GM23248 (cell line): Measurements from ENCODE around the gene MBP. TPM values are rescaled to one million over a fixed set of nuclear protein-coding genes. Genes with fewer than 3 reads are reported as not detected.
A peak's percentile ranks its signal among the peaks of the same experiment; 100 is the strongest.

Experiments used
- DNase-seq: peaks from one replicate; pipeline ENCODE4 v3.0.0-alpha.2; 2015
- H2AFZ ChIP-seq: fragments of 200-600 bp; sonication (generic); 2 replicates; pipeline ENCODE4 v1.6.1; 2016; ENCODE audit warnings: antibody characterized with exemption
- H3F3A ChIP-seq: fragments of 200-600 bp; sonication (generic); 2 replicates; pipeline ENCODE4 v1.6.1; 2016; ENCODE audit warnings: mild to moderate bottlenecking, antibody characterized with exemption, mixed run types; ENCODE audit not compliant: insufficient read depth
- H3K27ac ChIP-seq: fragments of 200-600 bp; sonication (generic); 2 replicates; pipeline ENCODE4 v1.5.1; 2016; ENCODE audit warnings: mild to moderate bottlenecking
- H3K27me3 ChIP-seq: fragments of 200-600 bp; sonication (generic); replicated peaks from 2 replicates; pipeline ENCODE4 v1.6.1; 2016; ENCODE audit warnings: mild to moderate bottlenecking; ENCODE audit not compliant: insufficient read depth
- H3K36me3 ChIP-seq: fragments of 200-600 bp; sonication (generic); 2 replicates; pipeline ENCODE4 v1.6.1; 2016; ENCODE audit warnings: low read depth, mild to moderate bottlenecking
- H3K4me1 ChIP-seq: fragments of 200-600 bp; sonication (generic); 2 replicates; pipeline ENCODE4 v1.6.1; 2016; ENCODE audit warnings: mild to moderate bottlenecking; ENCODE audit not compliant: insufficient read depth
- H3K4me2 ChIP-seq: fragments of 200-600 bp; sonication (generic); one replicate; pipeline ENCODE4 v1.6.1; 2016; ENCODE audit warnings: mild to moderate bottlenecking; ENCODE audit not compliant: unreplicated experiment
- H3K4me3 ChIP-seq: fragments of 200-600 bp; sonication (generic); 2 replicates; pipeline ENCODE4 v1.5.1; 2016; ENCODE audit warnings: mild to moderate bottlenecking
- H3K79me2 ChIP-seq: fragments of 200-600 bp; sonication (generic); 2 replicates; pipeline ENCODE4 v1.6.1; 2016; ENCODE audit warnings: mild to moderate bottlenecking; ENCODE audit not compliant: insufficient read depth
- H3K9ac ChIP-seq: fragments of 200-600 bp; sonication (generic); 2 replicates; pipeline ENCODE4 v1.6.1; 2016; ENCODE audit warnings: mild to moderate bottlenecking
- H3K9me2 ChIP-seq: fragments of 200-600 bp; sonication (generic); 2 replicates; pipeline ENCODE4 v1.6.1; 2016; ENCODE audit warnings: mixed run types, mild to moderate bottlenecking, moderate library complexity; ENCODE audit not compliant: insufficient read depth
- H3K9me3 ChIP-seq: fragments of 200-600 bp; sonication (generic); one replicate; pipeline ENCODE4 v1.6.1; 2017; ENCODE audit warnings: low read depth
- H4K20me1 ChIP-seq: fragments of 200-600 bp; sonication (generic); 2 replicates; pipeline ENCODE4 v1.6.0; 2016; ENCODE audit not compliant: insufficient read depth
- EZH2 ChIP-seq: fragments of 200-600 bp; sonication (generic); IDR thresholded peaks from 2 replicates; pipeline ENCODE4 v1.6.1; 2018; ENCODE audit warnings: antibody characterized with exemption, mild to moderate bottlenecking; ENCODE audit not compliant: insufficient read depth, poor library complexity, severe bottlenecking
- EZH2phosphoT487 ChIP-seq: fragments of 200-600 bp; sonication (generic); IDR thresholded peaks from 2 replicates; pipeline ENCODE4 v1.6.1; 2018; ENCODE audit warnings: antibody characterized with exemption, moderate library complexity, mild to moderate bottlenecking, low read depth; ENCODE audit not compliant: insufficient read depth
- WGBS, 2 experiments: methylation state at CpG; one replicate each; pipeline ENCODE4 v1.1.6; 2015 to 2017; ENCODE audit warnings: low lambda C conversion rate in 2 of 2, low coverage in 1 of 2; ENCODE audit errors: missing lambda C conversion rate in 2 of 2; 5-methylcytosine and 5-hydroxymethylcytosine counted together
- in situ Hi-C: fragments of 300-500 bp; cut with MboI; formaldehyde crosslinking; loops from 2 replicates; pipeline ENCODE4 v1.15.0; 2020
- polyA plus RNA-seq: library from polyadenylated mRNA; unstranded; fragments of >200 nt; fragmentation: Nextera tagmentation; extraction: Ambion mirVana; gene quantifications from 2 replicates; pipeline ENCODE4 v1.2.1, GENCODE V29; 2016
- total RNA-seq: library from RNA; depleted of rRNA; stranded (reverse); fragments of >200 nt; shearing (Covaris generic); gene quantifications from 2 replicates; pipeline ENCODE4 v1.2.3, GENCODE V29; 2014

MBP gene
- total and polyA plus RNA-seq, 2 experiments from 2014 or later, result 2.2 to 2.9 TPM

DNA sequence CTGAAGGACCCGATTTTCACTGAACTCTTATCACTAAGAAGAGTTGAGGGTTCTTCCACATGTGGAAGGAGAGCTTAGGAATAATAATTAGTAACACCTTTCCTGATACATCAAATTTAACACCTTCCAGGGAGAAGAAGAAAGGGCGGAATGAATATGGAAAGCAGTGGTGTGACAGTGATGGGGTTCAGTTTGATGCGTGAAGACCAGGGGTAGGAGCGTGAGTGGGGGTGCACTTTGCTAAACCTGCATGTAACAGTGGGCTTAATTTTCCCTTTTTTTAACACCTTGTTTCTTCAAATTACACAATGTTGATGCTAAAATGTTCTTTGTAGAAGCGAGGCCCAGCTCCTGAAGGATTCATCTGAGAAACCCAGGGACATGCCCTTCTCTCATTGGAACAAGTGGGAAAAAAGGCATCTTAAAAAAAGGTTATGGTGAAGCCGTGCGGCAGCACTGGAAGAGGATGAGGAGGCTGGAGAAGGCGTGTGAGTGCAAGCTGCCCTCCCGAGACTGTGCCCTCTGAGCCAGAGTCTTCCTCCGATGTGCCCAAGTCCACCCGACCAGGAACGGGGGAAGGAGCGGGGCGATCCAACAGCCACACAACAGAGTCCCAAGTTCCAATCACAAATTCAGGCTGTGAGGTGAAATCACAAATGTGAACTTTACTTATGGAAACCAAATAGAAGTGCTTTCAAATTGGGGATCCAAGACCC lies 80.8 kb downstream of the MBP start:
- Histone ChIP-seq H3F3A (no peaks in the 10 kb centered on the region), H3K4me2 (no peak overlapping the region), H3K9ac (no peak overlapping the region), H3K27ac (no peak overlapping the region), H3K9me3 (no peaks in the 10 kb centered on the region), H3K4me3 (no peak overlapping the region), H2AFZ (no peak overlapping the region), H4K20me1 (no peaks in the 10 kb centered on the region), H3K36me3 (no peaks in the 10 kb centered on the region), H3K4me1 (peaks cover 12% of the 10 kb centered on the region), H3K27me3 (no peaks in the 10 kb centered on the region), H3K9me2 (no peaks in the 10 kb centered on the region), H3K79me2 (no peaks in the 10 kb centered on the region)
- in situ Hi-C loops, result loop anchor here (25.0 kb wide), 1 partner anchor 161 kb away; no protein-coding TSS in a partner anchor
- TF ChIP-seq EZH2, result no peak
- 86 to 90% methylated on average over 14 of the region's 14 CpGs for WGBS, 2 experiments
- no peak for DNase-seq

DNA sequence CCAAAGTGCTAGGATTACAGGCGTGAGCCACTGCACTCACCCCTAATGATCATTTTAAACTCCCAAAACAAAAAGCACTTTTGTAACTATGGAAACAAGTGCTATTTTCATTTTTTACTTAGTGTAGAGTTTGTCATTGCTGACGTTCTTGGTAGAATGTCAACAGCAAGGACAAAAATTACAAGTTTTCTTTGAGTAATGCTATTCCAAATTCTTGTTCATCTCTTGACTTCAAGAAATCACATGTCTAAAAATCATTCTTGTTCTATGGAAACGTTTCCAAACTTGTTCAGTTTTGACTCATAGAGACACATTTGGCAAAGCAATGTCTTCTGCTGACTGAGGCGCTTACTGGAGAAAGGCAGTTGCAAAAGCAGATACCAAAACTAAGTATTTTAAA lies 82.6 kb downstream of the MBP start:
- no peaks in the 10 kb centered on the region for H3K36me3 ChIP-seq
- peak overlapping the region; percentile 36; the same call in 1 of the 2 replicates for H3K9ac ChIP-seq
- in situ Hi-C loops, result loop anchor here (25.0 kb wide), 1 partner anchor 162 kb away; no protein-coding TSS in a partner anchor
- H3K4me3 ChIP-seq, result no peak overlapping the region
- peak; percentile 78 for DNase-seq
- 5 to 12% methylated on average over 4 of the region's 4 CpGs for WGBS, 2 experiments
- no peaks in the 10 kb centered on the region for H3F3A ChIP-seq
- no peak overlapping the region for H2AFZ ChIP-seq
- no peak overlapping the region for H3K4me2 ChIP-seq
- H4K20me1 ChIP-seq, result no peaks in the 10 kb centered on the region
- H3K27me3 ChIP-seq, result no peaks in the 10 kb centered on the region
- H3K9me3 ChIP-seq, result no peaks in the 10 kb centered on the region
- TF ChIP-seq EZH2, result no peak
- no peak for TF ChIP-seq EZH2phosphoT487
- H3K4me1 ChIP-seq, result 0 out of 2 replicates have a peak, but pooled peaks cover 3% of the 10 kb centered on the region
- no peaks in the 10 kb centered on the region for H3K9me2 ChIP-seq
- no peaks in the 10 kb centered on the region for H3K79me2 ChIP-seq
- peak overlapping the region; percentile 40 for H3K27ac ChIP-seq

DNA sequence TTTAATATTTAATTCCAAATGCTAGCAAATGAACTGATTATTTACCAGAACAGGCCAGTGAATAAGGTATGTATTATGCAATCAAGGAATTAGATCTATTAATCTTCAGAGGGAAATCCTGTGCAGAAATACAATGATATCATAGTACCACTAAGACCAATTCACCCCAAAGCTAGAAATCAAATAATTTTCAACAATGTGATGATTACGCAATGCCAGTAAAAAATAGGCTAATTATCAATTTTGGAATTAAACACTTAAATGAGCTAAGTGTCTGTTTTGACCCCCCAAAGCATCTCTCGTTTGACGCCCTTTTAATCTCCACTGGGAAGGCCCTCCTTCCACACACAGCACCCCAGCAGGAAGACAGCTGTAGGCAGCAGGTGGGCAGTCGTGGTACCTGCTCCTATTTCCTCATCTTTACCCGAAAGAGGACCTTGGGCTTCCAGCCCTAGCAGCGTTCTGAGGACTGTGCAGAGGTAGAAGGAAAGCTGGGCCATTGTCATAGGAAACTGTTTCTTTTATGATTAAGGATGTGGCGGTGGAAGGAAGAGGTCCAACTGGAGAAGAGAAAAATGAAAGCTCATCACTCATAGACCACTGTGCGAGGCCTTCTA lies 84.7 kb downstream of the MBP start:
- in situ Hi-C loops, result no loop called here
- Histone ChIP-seq H3K4me1 (no peaks in the 10 kb centered on the region), H3F3A (no peaks in the 10 kb centered on the region), H3K79me2 (no peaks in the 10 kb centered on the region), H3K9me3 (no peaks in the 10 kb centered on the region), H4K20me1 (no peaks in the 10 kb centered on the region), H2AFZ (no peak overlapping the region), H3K27ac (no peak overlapping the region), H3K27me3 (no peaks in the 10 kb centered on the region), H3K36me3 (no peaks in the 10 kb centered on the region), H3K9me2 (no peaks in the 10 kb centered on the region), H3K9ac (no peak overlapping the region), H3K4me2 (no peak overlapping the region), H3K4me3 (no peak overlapping the region)
- no peak for DNase-seq
- TF ChIP-seq EZH2, result no peak
- no peak for TF ChIP-seq EZH2phosphoT487
- WGBS, 2 experiments, result 71 to 75% methylated on average over 8 of the region's 8 CpGs

DNA sequence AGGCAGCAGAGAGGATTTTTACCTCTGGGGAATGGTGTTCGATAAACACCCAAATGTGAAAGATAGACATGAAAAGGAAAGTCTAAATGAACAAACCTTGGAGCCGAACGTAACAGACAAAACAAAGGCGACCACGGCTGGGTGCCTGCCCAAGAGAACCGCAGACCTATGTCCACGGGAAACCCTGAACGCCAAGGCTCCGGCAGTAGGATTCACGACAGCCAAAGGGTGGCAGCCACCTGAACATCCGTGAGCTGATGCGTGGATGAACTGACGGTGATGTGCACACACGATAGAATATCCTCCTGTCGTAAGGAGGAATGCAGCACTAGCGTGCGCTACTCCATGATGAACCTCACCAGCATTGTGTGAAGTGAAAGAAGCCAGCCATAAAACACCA lies 85.6 kb downstream of the MBP start:
- Histone ChIP-seq H3K27me3 (no peaks in the 10 kb centered on the region), H3K27ac (no peak overlapping the region), H3K36me3 (no peaks in the 10 kb centered on the region), H3K9ac (no peak overlapping the region), H4K20me1 (no peaks in the 10 kb centered on the region), H3F3A (no peaks in the 10 kb centered on the region), H3K9me3 (no peaks in the 10 kb centered on the region), H3K79me2 (no peaks in the 10 kb centered on the region), H3K4me1 (no peaks in the 10 kb centered on the region), H2AFZ (no peak overlapping the region), H3K4me2 (no peak overlapping the region), H3K4me3 (no peak overlapping the region), H3K9me2 (no peaks in the 10 kb centered on the region)
- no peak for DNase-seq
- in situ Hi-C loops, result no loop called here
- no peak for TF ChIP-seq EZH2phosphoT487
- no peak for TF ChIP-seq EZH2
- WGBS, 2 experiments, result 90% methylated on average over 17 of the region's 17 CpGs

DNA sequence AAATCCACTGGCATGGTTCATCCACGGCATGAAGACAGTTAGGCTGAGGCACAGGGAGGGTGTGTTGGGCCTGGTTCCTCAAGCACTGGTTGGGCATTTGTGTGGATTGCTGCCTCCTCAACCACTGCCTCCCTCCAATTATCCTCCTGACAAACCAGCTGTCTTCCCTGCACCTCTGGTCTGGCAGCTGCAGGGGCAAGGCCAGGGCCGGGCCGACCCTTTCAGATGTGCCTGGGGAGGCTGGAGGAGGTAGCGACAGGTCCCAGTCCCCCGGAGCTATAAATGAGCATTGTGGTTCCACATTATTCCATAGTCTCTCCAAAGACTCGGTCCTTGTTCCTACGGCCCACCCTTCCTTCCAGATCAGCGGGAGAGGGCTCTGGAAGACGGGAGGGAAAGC lies 86.2 kb downstream of the MBP start:
- 63 to 65% methylated on average over 9 of the region's 9 CpGs for whole genome bisulfite sequencing, 2 experiments

More for the DNA sequence above, 86.2 kb downstream of the MBP start:
- no peak for DNase-seq
- Histone ChIP-seq H3K27me3 (no peaks in the 10 kb centered on the region), H4K20me1 (no peaks in the 10 kb centered on the region), H3K36me3 (no peaks in the 10 kb centered on the region), H3K9ac (no peak overlapping the region), H3K4me3 (no peak overlapping the region), H3K27ac (no peak overlapping the region), H2AFZ (no peak overlapping the region), H3F3A (no peaks in the 10 kb centered on the region), H3K9me3 (no peaks in the 10 kb centered on the region), H3K79me2 (no peaks in the 10 kb centered on the region), H3K4me2 (no peak overlapping the region), H3K4me1 (no peaks in the 10 kb centered on the region), H3K9me2 (no peaks in the 10 kb centered on the region)
- TF ChIP-seq EZH2phosphoT487, result no peak
- no peak for TF ChIP-seq EZH2
- in situ Hi-C loops, result no loop called here
